Body of pancreas (tissue), 4 donors: ENCODE measurements around the gene POR.
A peak's percentile ranks its signal among the peaks of the same experiment; 100 is the strongest.

Experiments
- POLR2A ChIP-seq, 3 donors: fragments of 450-650 bp; IDR thresholded peaks; one replicate each; pipeline ENCODE4 v1.6.1; 2016; ENCODE audit warnings: antibody characterized with exemption in 3 of 3, mild to moderate bottlenecking in 2 of 3
- TF ChIP-seq, protein P1 (sequence below), 7 experiments: fragments of 450-650 bp in 4 of 7; fragments of 200-600 bp in 3 of 7; sonication (generic) in 3 of 7; IDR thresholded peaks; one replicate each; pipeline ENCODE4 v1.5.1; 2016 to 2019; ENCODE audit warnings: antibody characterized with exemption in 7 of 7

DNA sequence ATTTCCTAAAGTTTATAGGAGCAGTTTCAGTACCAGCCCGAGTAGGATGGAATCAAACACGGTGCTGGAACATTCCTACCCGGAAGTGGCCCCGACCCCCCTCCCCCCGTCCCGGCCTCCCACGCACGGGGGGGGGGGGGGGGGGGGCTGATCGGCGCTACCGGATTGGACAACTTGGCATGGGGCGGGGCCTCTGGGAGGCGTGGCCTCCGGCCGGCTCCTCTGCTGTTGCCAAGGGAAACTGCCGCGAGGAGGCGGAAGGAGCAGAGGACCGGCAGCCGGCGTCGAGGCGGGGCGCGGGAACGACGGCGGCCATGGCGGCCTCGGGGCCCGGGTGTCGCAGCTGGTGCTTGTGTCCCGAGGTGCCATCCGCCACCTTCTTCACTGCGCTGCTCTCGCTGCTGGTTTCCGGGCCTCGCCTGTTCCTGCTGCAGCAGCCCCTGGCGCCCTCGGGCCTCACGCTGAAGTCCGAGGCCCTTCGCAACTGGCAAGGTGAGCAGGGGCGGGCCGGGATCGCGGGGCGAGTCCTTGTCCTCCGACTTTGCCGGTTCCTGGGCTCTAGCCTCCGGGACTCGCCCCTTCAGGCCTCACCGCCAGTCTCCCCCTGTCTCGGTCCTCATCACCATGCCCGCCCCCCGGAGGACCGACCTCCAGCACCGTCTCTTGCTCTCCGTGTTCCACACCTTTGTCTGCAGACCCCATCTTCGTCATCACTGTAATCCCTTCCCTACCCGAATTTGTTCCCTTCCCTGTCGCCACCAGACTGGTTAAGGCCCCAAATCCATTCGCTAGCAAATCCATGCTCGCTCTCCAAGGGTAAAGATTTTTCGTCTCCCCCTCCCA is 36.0 kb upstream of the POR start, which contains the start of gene RHBDD2:
- TF ChIP-seq, protein P1, sequence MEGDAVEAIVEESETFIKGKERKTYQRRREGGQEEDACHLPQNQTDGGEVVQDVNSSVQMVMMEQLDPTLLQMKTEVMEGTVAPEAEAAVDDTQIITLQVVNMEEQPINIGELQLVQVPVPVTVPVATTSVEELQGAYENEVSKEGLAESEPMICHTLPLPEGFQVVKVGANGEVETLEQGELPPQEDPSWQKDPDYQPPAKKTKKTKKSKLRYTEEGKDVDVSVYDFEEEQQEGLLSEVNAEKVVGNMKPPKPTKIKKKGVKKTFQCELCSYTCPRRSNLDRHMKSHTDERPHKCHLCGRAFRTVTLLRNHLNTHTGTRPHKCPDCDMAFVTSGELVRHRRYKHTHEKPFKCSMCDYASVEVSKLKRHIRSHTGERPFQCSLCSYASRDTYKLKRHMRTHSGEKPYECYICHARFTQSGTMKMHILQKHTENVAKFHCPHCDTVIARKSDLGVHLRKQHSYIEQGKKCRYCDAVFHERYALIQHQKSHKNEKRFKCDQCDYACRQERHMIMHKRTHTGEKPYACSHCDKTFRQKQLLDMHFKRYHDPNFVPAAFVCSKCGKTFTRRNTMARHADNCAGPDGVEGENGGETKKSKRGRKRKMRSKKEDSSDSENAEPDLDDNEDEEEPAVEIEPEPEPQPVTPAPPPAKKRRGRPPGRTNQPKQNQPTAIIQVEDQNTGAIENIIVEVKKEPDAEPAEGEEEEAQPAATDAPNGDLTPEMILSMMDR (IDR thresholded peaks at IDR 0.05) = peak in 3 of 7 experiments; percentile 10 to 48 (median 38)
- peak; percentile 86 to 91 (median 90) for TF ChIP-seq POLR2A (IDR thresholded peaks at IDR 0.05)
